Gastroesophageal sphincter (tissue), 4 donors: Measurements from ENCODE around the gene ZNF554. TPM values are rescaled to one million over a fixed set of nuclear protein-coding genes. Genes with fewer than 3 reads are reported as not detected.

Experiments
- ATAC-seq: fragments of 150-250 bp; one replicate; pipeline ENCODE4 v1.9.1; 2016; ENCODE audit warnings: mild to moderate bottlenecking, moderate library complexity
- H3K27ac ChIP-seq, 4 donors: fragments of 200-600 bp; sonication (generic) in 3 of 4; 1 replicate in 3 of 4; 2 replicates in 1 of 4; pipeline ENCODE4 v1.5.1; 2016 to 2019
- H3K27me3 ChIP-seq: fragments of 200-600 bp; sonication (generic); one replicate; pipeline ENCODE4 v1.5.1; 2019
- H3K36me3 ChIP-seq, 2 donors: fragments of 200-600 bp; sonication (generic); one replicate each; pipeline ENCODE4 v1.5.1; 2019; ENCODE audit warnings: control low read depth in 1 of 2
- H3K4me1 ChIP-seq, 3 donors: fragments of 200-600 bp; sonication (generic); 1 replicate in 2 of 3; 2 replicates in 1 of 3; pipeline ENCODE4 v1.5.1; 2016 to 2019; ENCODE audit warnings: control low read depth in 2 of 3
- H3K4me3 ChIP-seq, 2 donors: fragments of 200-600 bp; sonication (generic); one replicate each; pipeline ENCODE4 v1.5.1; 2019; ENCODE audit warnings: mild to moderate bottlenecking in 1 of 2, moderate library complexity in 1 of 2
- H3K9me3 ChIP-seq, 3 donors: fragments of 200-600 bp; sonication (generic); one replicate each; pipeline ENCODE4 v1.5.1; 2017 to 2019; ENCODE audit warnings: control low read depth in 2 of 3
- CTCF ChIP-seq, 4 experiments: fragments of 200-600 bp in 2 of 4; fragments of 450-650 bp in 2 of 4; sonication (generic) in 1 of 4; IDR thresholded peaks; one replicate each; pipeline ENCODE4 v1.5.1; 2017 to 2019; ENCODE audit warnings: antibody characterized with exemption in 4 of 4, mild to moderate bottlenecking in 2 of 4, moderate library complexity in 2 of 4
- EP300 ChIP-seq: sonication (generic); formaldehyde crosslinking; IDR thresholded peaks from one replicate; pipeline ENCODE4 v1.6.1; 2017; ENCODE audit warnings: antibody characterized with exemption, mild to moderate bottlenecking
- POLR2A ChIP-seq, 2 donors: fragments of 450-650 bp; IDR thresholded peaks; one replicate each; pipeline ENCODE4 v1.6.1; 2017; ENCODE audit warnings: antibody characterized with exemption in 2 of 2, mild to moderate bottlenecking in 2 of 2, moderate library complexity in 1 of 2
- POLR2AphosphoS5 ChIP-seq: sonication (generic); formaldehyde crosslinking; IDR thresholded peaks from one replicate; pipeline ENCODE4 v1.6.1; 2017; ENCODE audit warnings: antibody characterized with exemption
- WGBS, 2 donors: methylation state at CpG; one replicate each; pipeline ENCODE4 v1.1.5; 2018; ENCODE audit warnings: low coverage in 1 of 2; 5-methylcytosine and 5-hydroxymethylcytosine counted together
- total RNA-seq, 4 donors: library from RNA; depleted of rRNA; stranded (reverse); fragments of >200 nt; gene quantifications; one replicate each; pipeline ENCODE4 v1.1.0, GENCODE V29; 2016

Gene ZNF554
- total RNA-seq, 4 donors from 2014 or later, result 3.5 to 7.8 (median 5.5) TPM

DNA sequence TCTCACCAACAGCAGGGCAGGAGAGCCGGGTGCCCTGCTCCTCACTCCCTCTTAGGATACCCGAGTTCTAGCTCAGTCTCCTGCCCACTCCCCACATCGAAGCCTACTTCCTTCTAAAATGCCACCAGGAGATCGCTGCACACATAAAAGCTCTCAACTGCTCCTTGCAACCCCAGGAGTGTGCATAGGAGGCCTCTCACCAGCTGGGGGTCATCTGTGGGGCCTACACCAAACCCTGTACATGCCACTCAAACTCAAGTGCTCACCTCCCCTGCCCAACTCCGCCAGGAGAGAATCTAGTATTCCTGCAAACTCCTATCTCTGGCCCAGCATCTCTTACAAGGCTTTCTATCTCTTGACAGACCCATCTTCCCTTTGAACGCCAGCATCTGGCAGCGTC, 39.4 kb upstream of the ZNF554 start:
- H3K4me3 ChIP-seq, result no peak overlapping the region
- H3K36me3 ChIP-seq, result peaks cover 0 to 26% of the 10 kb centered on the region in 2 donors
- H3K4me1 ChIP-seq, result peaks cover 0 to 84% (median 25%) of the 10 kb centered on the region in 3 donors
- TF ChIP-seq EP300 (no peak), CTCF (IDR thresholded peaks at IDR 0.05) (no peak), POLR2A (IDR thresholded peaks at IDR 0.05) (no peak), POLR2AphosphoS5 (no peak)
- H3K27ac ChIP-seq, result no peak overlapping the region
- H3K9me3 ChIP-seq, result no peaks in the 10 kb centered on the region
- 67 to 78% methylated on average over 2 to 5 of the region's 7 CpGs for WGBS, 2 donors
- H3K27me3 ChIP-seq, result no peaks in the 10 kb centered on the region
- ATAC-seq, result no peak

- Histone ChIP-seq H3K36me3 (peaks cover 0 to 18% of the 10 kb centered on the region in 2 donors), H3K4me1 (peaks cover 0 to 84% (median 32%) of the 10 kb centered on the region in 3 donors)
- 1 to 2% methylated on average over 13 to 20 of the region's 24 CpGs for WGBS, 2 donors
Measured at GRCh38 chr19:2782329-2782935, 37.2 kb upstream of the ZNF554 start.

GRCh38 chr19:2782936-2783780, 36.5 kb upstream of the ZNF554 start, which contains the start of gene SGTA:
SGTA (minus strand) TSS chr19:2783273; CDS start chr19:2769068, 14,205 bp downstream.
- ATAC-seq, result peak; percentile 92
- peak within 1 kb of the TSS; percentile 84 to 97 (median 94) for H3K27ac ChIP-seq
- peaks cover 0 to 11% of the 10 kb centered on the region in 2 donors for H3K36me3 ChIP-seq
- TF ChIP-seq POLR2A (IDR thresholded peaks at IDR 0.05) (peak; percentile 75 to 80), POLR2AphosphoS5 (peak; percentile 80), CTCF (IDR thresholded peaks at IDR 0.05) (peak in 3 of 4 experiments; percentile 52 to 63 (median 62)), EP300 (no peak)
- 0 to 1% methylated on average over 12 to 13 of the region's 68 CpGs for WGBS, 2 donors
- no peaks in the 10 kb centered on the region for H3K9me3 ChIP-seq
- peaks cover 0 to 82% (median 32%) of the 10 kb centered on the region in 3 donors for H3K4me1 ChIP-seq
- H3K4me3 ChIP-seq, result peak within 1 kb of the TSS; percentile 78 to 91
- H3K27me3 ChIP-seq, result no peaks in the 10 kb centered on the region

More at GRCh38 chr19:2782329-2782935, 37.2 kb upstream of the ZNF554 start:
- Histone ChIP-seq H3K27me3 (no peaks in the 10 kb centered on the region), H3K9me3 (no peaks in the 10 kb centered on the region), H3K4me3 (peak overlapping the region; percentile 78 to 91), H3K27ac (peak overlapping the region; percentile 84 to 97 (median 94))
- TF ChIP-seq POLR2A (IDR thresholded peaks at IDR 0.05), result no peak
- no peak for TF ChIP-seq POLR2AphosphoS5
- TF ChIP-seq CTCF (IDR thresholded peaks at IDR 0.05), result no peak
- TF ChIP-seq EP300, result no peak
- no peak for ATAC-seq

DNA sequence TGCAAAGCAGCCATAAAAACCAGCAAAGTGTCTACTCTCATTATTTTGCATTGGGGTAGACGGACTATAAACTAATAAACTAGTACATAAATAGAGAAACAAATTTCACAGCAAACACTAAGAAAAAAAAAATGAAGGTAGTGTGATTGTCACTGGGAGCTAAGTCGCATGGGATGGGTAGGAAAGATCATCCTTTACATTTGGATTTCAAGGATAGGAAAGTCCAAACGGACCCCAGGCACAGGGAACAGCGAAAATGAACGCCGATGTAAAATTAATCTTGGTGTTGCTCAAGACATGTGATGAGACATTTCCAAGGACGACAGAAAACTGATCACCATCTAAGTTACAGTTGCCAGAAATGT, 35.9 kb upstream of the ZNF554 start:
- Histone ChIP-seq H3K9me3 (no peaks in the 10 kb centered on the region), H3K36me3 (peaks cover 0 to 8% of the 10 kb centered on the region in 2 donors), H3K27me3 (no peaks in the 10 kb centered on the region), H3K4me3 (peak overlapping the region in 1 of 2 donors; percentile 91), H3K4me1 (peaks cover 0 to 76% (median 32%) of the 10 kb centered on the region in 3 donors), H3K27ac (peak overlapping the region; percentile 15 to 97 (median 94))
- TF ChIP-seq CTCF (IDR thresholded peaks at IDR 0.05), result no peak
- TF ChIP-seq POLR2A (IDR thresholded peaks at IDR 0.05), result no peak
- TF ChIP-seq POLR2AphosphoS5, result no peak
- no peak for TF ChIP-seq EP300
- 57 to 70% methylated on average over 7 of the region's 7 CpGs for WGBS, 2 donors
- ATAC-seq, result no peak
